A673 (cell line): Measurements from ENCODE around the gene NPTN. TPM values are rescaled to one million over a fixed set of nuclear protein-coding genes. Genes with fewer than 3 reads are reported as not detected.

ENCODE experiments used
- BruUV-seq: library from RNA; stranded (reverse); fragments of 400-500 nt; replicated peaks from 2 replicates; lab custom pipeline; 2021; lab: Mats Ljungman, UMichigan
- CTCF ChIA-PET: fragments of 300-600 bp; sonication (Branson Sonifier 250); formaldehyde crosslinking; loops from one replicate; lab custom pipeline; 2022; ENCODE audit warnings: antibody characterized with exemption; lab: Charles Lee
- POLR2A ChIA-PET: fragments of 300-600 bp; sonication (Branson Sonifier 250); formaldehyde crosslinking; loops from one replicate; lab custom pipeline; 2022; ENCODE audit warnings: antibody characterized with exemption; ENCODE audit not compliant: low non-redundant PET; lab: Charles Lee
- DNase-seq: peaks from one replicate; pipeline ENCODE4 v3.0.0-alpha.2; 2015; ENCODE audit warnings: low spot score
- H3K27ac ChIP-seq: fragments of 200-600 bp; sonication (generic); 2 replicates; pipeline ENCODE4 v1.5.1; 2016; ENCODE audit warnings: mixed run types, low read depth, mild to moderate bottlenecking, mixed read lengths, antibody characterized with exemption, low read length; ENCODE audit not compliant: poor library complexity, severe bottlenecking
- H3K27me3 ChIP-seq: fragments of 200-600 bp; sonication (generic); replicated peaks from 2 replicates; pipeline ENCODE4 v1.6.1; 2017; ENCODE audit warnings: mixed run types, low read depth, mild to moderate bottlenecking, mixed read lengths, antibody characterized with exemption, low read length; ENCODE audit not compliant: insufficient read depth, poor library complexity
- H3K36me3 ChIP-seq: fragments of 200-600 bp; sonication (generic); 2 replicates; pipeline ENCODE4 v1.6.1; 2016; ENCODE audit warnings: mixed run types, mild to moderate bottlenecking, mixed read lengths, antibody characterized with exemption, low read length; ENCODE audit not compliant: insufficient read depth, poor library complexity, severe bottlenecking
- H3K4me1 ChIP-seq: fragments of 200-600 bp; sonication (generic); 2 replicates; pipeline ENCODE4 v1.6.1; 2017; ENCODE audit warnings: mixed run types, mild to moderate bottlenecking, mixed read lengths, antibody characterized with exemption, low read length; ENCODE audit not compliant: insufficient read depth, poor library complexity, severe bottlenecking
- H3K4me3 ChIP-seq: fragments of 200-600 bp; sonication (generic); 2 replicates; pipeline ENCODE4 v1.5.1; 2016; ENCODE audit warnings: low read depth, mixed run types, mild to moderate bottlenecking, mixed read lengths, low read length; ENCODE audit not compliant: poor library complexity, severe bottlenecking
- H3K9me3 ChIP-seq: fragments of 200-600 bp; sonication (generic); 2 replicates; pipeline ENCODE4 v1.6.1; 2016; ENCODE audit warnings: mixed run types, low read depth, mild to moderate bottlenecking, mixed read lengths, antibody characterized with exemption, low read length; ENCODE audit not compliant: poor library complexity, severe bottlenecking
- EZH2 ChIP-seq: fragments of 200-600 bp; sonication (generic); IDR thresholded peaks from 2 replicates; pipeline ENCODE4 v1.6.1; 2017; ENCODE audit warnings: borderline replicate concordance, low read depth, mild to moderate bottlenecking, mixed read lengths, antibody characterized with exemption, low read length; ENCODE audit not compliant: poor library complexity, severe bottlenecking
- intact Hi-C: fragments of 100-400 bp; cut with micrococcal nuclease; formaldehyde crosslinking; loops from one replicate; pipeline ENCODE4 v1.10.0; 2022; ENCODE audit not compliant: unreplicated experiment
- total RNA-seq: library from RNA; stranded (reverse); gene quantifications from 2 replicates; pipeline ENCODE4 v1.2.3, GENCODE V29; 2021
- TF ChIP-seq, protein P1 (sequence below): fragments of 300-800, 200-600 bp; sonication (generic); conservative IDR thresholded peaks from 2 replicates; pipeline ENCODE4 v1.5.1; 2017; ENCODE audit warnings: low read depth, mild to moderate bottlenecking, antibody characterized with exemption, low read length, moderate library complexity, mixed read lengths

Gene NPTN
- total RNA-seq, 1 experiment from 2014 or later, result 101 TPM

DNA sequence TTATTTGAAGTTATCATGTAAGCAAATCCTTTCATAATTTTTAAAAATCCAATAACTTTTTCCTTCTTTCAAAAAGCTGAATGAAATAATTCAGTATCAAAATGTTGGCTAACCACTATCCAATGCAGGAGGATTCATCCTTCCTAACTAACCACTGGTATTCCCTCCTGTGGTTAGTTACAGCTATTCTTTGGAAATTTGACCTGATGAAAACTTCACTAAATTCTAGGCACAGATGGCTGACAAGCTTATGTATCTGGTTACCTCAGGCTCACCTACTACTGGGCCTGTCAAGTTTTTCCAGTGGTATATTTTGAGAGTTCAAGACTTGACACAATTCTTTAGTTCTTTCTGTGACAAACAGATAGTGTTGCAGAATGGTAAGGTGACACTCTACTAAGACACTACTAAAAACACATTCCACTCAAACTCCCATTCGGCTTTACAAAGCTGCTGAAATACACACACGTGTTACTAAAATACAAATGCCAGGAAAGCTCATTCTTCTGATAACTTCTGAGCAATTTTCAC, 15.8 kb downstream of the NPTN start:
- peaks cover 31% of the 10 kb centered on the region for H3K4me1 ChIP-seq
- H3K27me3 ChIP-seq, result no peaks in the 10 kb centered on the region
- ChIA-PET CTCF (interaction anchor here (0.6 to 0.9 kb wide), 2 partner anchors 18 to 431 kb away, joined by 4 read pairs; no protein-coding TSS in a partner anchor), POLR2A (no interaction called here)
- no peak for TF ChIP-seq EZH2
- TF ChIP-seq, protein P1, sequence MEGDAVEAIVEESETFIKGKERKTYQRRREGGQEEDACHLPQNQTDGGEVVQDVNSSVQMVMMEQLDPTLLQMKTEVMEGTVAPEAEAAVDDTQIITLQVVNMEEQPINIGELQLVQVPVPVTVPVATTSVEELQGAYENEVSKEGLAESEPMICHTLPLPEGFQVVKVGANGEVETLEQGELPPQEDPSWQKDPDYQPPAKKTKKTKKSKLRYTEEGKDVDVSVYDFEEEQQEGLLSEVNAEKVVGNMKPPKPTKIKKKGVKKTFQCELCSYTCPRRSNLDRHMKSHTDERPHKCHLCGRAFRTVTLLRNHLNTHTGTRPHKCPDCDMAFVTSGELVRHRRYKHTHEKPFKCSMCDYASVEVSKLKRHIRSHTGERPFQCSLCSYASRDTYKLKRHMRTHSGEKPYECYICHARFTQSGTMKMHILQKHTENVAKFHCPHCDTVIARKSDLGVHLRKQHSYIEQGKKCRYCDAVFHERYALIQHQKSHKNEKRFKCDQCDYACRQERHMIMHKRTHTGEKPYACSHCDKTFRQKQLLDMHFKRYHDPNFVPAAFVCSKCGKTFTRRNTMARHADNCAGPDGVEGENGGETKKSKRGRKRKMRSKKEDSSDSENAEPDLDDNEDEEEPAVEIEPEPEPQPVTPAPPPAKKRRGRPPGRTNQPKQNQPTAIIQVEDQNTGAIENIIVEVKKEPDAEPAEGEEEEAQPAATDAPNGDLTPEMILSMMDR, result no peak
- no TSS peak for BruUV-seq
- H3K9me3 ChIP-seq, result no peaks in the 10 kb centered on the region
- no peak for DNase-seq
- H3K27ac ChIP-seq, result peak overlapping the region; percentile 47
- intact Hi-C loops, result no loop called here
- H3K4me3 ChIP-seq, result no peak overlapping the region
- no peaks in the 10 kb centered on the region for H3K36me3 ChIP-seq

DNA sequence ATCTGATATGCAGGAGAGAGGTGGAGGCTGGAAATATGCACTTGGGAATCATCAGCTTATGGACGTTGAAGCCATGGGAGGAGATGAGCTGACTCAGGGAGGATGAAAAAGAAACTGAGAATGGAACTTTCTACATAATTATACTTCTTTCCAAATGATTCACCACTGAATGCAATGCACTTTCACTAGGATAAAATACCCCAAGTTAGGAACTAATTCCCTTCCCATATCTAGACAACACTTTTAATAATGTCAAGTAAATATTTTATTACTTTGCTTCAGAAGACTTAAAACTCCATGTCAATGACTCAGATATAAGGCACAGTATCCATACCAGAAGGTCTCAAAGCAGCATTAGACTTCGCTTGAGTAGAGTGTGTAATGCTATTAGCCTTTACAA, 24.2 kb downstream of the NPTN start:
- TF ChIP-seq, protein P1, result no peak
- no peak for TF ChIP-seq EZH2
- intact Hi-C loops, result no loop called here
- H3K27me3 ChIP-seq, result no peaks in the 10 kb centered on the region
- H3K27ac ChIP-seq, result no peak overlapping the region
- ChIA-PET CTCF (no interaction called here), POLR2A (no interaction called here)
- H3K9me3 ChIP-seq, result no peaks in the 10 kb centered on the region
- peaks cover 13% of the 10 kb centered on the region for H3K4me1 ChIP-seq
- no peaks in the 10 kb centered on the region for H3K36me3 ChIP-seq
- no peak for DNase-seq
- no peak overlapping the region for H3K4me3 ChIP-seq
- BruUV-seq, result no TSS peak

DNA sequence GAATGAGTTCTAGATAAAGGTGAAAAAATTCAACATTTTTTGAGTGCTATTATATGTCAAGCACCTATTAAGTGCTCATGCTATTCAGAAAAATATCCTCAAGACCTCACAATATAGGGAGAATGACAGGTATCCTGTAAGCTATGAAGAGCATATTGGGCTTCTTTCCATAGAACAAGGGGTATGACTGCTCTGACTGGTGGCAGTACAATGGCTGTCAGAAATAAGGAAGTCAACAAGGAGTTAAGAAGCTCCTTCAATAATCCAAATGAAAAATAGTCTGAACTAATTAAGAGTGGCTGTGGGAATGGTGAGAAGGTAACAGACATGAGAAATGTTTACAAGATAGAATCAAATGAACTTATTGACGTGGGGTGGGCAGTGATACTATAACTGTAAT, 24.7 kb downstream of the NPTN start:
- BruUV-seq, result no TSS peak
- H3K9me3 ChIP-seq, result no peaks in the 10 kb centered on the region
- POLR2A ChIA-PET, result no interaction called here

More for the DNA sequence above, 24.7 kb downstream of the NPTN start:
- intact Hi-C loops, result no loop called here
- TF ChIP-seq, protein P1, result no peak
- TF ChIP-seq EZH2, result no peak
- peaks cover 13% of the 10 kb centered on the region for H3K4me1 ChIP-seq
- H3K27ac ChIP-seq, result no peak overlapping the region
- no peak overlapping the region for H3K4me3 ChIP-seq
- no peaks in the 10 kb centered on the region for H3K27me3 ChIP-seq
- CTCF ChIA-PET, result no interaction called here
- H3K36me3 ChIP-seq, result no peaks in the 10 kb centered on the region
- DNase-seq, result no peak
